NCI-H1694 (cell line): ENCODE data around the gene GATA2.
A peak's percentile ranks its signal among the peaks of the same experiment; 100 is the strongest.

ENCODE experiments used
- DNase-seq: peaks from one replicate; lab custom pipeline; 2025; lab: John Stamatoyannopoulos, UW

GATA2 gene

DNA sequence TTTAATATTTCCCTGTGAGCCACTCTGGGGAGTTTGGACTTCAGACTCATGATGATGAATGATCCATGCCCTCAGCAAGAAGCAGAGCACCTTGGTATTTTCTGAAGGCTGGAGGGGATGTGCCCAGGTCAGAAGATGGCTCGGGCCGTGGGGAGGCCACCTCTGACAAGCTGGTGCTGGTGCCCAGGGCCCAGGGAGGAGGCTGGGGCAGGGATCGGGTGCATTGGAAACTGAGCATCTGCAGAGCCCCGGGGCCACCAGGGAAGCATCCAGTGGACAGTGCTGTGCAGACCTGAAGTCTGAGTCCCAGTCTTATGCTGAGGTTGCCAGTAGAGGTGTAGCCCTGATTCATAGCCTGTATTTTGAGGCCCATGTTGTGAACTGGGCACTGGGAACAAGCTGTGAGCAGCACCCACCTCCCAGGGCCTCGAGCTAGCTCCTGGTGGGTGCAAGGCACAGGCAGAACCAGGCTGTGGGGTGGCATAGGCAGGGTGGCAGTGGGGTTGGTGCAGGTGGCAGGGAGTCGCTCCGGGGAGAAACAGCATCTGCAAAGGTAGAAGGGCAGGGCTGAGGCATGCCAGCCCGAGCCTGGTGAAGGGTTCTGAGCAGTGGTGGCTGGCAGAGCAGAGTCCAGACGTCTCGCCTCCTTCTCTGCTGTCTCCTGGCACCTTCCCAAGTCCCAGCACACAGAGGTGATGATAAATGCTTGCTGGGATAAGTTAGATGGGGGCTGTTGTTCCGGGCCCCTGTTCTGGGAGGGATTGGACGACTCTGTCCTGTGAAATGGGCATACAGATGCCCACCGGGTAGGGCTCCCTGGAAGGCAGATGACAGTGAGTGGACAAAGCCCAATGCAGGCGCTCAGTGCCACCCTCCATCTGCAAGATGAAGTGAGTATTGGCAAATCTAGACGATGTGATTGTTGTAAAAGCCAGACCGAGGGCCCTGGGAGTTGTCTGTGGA, 36.9 kb downstream of the GATA2 start:
- DNase-seq, result no peak

DNA sequence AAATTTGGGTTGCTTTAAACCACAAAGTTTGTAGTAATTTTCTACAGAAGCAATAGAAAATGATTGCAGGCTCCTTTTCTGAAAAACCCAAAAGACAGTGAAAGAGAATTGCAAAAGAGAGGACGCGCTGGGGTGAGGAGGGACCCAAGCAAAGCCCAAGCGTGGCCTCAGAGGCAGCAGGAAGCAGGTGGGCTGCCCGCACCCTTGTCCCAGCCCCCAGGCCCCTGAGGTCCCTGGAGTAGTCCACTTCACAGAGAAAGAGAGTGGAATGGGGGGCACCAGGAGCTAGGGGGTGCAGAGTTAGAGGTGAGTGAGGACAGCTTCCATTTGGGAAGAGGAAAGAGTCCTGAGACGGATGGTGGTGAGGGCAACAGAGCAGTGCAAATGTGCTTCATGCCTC, 37.9 kb downstream of the GATA2 start:
- DNase-seq, result no peak

DNA sequence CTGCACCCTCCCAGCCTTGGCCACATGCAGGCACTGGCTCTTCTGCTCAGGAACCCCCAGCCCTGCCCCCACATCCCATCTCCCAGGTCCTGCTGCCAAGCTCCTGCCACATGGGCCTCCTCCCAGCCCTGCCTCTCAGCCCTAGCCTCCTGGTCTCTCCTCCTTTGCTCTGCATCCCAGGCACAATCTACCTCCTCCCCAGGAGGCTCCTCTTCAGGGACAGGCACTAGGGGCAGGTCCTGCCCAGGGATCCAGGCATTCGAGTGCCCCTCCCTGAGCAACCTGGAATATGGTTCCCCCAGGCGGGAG, 38.7 kb downstream of the GATA2 start:
- DNase-seq, result no peak

DNA sequence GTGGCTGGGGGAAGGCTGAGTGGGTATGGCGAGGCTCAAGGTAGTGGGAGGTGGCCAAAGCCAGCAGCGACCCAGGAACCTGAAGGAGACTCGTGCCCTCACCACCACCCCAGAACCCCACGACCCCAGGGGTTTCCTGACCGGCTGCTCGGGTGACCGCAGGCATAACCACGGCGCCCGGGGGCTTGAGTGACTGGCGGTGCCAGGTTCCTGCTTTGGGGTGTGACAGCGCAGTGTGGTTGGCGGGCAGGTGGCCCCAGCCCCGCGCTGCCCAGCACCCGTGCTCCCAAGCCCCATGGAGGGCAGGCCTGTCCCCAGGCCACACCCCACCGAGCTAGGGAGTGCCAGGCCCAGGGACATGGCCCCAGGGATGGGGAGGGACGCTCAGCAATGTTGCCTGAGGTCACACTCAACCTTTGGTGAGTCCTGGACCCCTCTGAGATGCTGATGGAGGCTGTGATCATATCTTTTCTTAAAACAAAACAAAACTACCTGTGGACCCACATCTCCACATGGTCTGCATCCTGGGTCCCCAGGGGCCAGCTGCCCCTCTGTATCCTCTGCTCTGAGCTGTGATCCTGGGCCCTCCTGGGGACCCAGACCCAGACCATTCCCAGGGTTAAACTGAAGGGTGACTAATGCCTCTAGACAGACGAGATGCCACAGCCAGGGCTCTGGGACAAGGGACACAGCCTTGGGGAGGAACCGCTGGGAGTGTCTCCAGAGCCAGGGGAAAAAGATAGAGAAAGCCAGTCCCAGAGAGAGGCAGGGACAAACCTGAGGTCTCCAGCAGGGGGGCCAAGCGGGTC, 39.3 kb downstream of the GATA2 start:
- no peak for DNase-seq

DNA sequence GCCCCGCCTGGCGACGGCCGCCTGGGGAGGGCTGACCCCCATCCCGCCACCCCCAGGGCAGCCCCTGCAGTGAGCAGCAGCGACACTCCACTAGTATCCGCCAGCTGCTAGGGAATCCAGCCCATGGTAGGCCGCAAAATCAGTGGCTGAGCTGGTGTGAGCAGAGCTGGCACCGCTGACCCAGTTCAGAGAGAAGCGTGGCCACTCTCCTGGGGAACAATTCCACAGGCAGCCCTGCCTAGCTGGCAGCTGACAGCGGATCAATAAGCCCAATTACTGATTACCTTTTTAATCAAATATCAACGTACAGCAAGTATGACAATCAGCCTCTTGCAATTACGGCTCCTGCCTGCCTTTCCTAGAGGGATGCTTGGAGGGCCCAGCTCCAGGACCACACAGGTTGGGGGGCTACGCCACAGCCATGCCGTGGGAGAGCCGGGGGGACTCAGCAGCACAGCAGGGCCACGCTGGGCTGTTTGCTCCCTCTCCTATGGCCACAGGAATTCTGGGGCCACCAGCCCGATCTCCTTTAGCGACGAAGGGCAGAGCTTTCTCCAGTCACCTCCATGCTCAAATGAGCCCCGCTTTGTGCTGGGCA, 40.2 kb downstream of the GATA2 start:
- no peak for DNase-seq

DNA sequence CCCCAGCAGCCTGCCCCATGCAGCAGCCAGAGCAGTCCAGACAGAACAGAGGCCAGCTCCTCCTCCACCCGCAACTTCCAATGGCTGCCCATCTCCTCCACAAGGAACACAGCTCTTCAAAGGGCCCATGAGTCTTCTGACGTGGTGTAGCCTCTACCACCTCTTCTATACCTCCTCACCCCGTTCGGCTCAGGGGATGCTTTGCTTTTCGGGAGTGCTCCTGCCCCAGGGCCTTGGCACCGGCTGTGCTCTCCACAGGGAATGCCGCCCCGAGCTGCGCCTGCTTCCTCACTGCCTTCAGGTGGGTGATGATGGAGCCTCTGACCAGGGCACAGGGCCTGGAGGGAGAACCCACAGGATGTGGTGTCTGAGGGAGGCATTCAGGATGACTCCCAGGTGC, 40.9 kb downstream of the GATA2 start:
- DNase-seq, result no peak

DNA sequence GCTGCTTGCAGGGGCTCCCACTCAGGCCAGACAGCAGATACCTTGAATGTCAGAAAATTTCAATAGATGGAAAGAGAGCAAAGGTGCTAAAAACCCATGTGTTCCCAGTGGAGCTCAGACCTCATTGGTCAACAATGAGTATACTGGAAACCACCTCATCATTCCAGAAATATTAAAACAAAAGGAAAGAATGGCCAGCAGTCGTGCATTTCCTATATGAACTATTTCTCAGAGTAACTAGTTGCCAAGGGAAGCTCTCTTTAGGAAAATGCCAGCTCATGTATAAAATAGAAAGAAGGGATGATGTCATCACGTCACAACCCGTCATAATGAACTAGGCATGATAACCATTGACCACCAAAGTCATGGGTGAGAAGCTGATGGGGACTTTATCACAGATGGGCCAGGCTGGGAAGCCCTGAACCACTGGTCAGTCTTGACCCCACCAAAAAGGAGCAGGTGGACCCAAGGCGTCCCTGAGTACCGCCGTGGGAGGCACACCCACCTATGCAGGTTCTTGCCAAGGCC, 43.8 kb downstream of the GATA2 start:
- DNase-seq, result no peak

DNA sequence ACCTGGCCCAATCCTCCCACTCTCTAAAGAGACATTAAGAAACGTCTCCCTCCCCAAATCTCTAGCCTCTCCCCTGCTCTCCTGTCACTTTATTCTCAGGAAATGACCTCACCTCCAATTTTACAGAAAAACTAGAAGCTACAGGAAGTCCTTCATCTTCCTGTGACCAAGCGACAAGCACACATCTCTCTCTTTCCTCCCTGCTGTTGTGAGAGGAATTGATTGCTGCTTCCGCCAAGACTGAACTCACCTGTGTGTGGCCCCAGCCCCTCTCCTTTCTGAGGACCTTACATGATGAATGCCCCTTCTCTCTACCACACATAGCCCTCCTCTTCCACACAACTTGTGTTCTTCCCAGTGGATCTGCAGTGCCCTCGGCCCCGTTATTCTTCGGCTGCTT, 44.5 kb downstream of the GATA2 start:
- no peak for DNase-seq

DNA sequence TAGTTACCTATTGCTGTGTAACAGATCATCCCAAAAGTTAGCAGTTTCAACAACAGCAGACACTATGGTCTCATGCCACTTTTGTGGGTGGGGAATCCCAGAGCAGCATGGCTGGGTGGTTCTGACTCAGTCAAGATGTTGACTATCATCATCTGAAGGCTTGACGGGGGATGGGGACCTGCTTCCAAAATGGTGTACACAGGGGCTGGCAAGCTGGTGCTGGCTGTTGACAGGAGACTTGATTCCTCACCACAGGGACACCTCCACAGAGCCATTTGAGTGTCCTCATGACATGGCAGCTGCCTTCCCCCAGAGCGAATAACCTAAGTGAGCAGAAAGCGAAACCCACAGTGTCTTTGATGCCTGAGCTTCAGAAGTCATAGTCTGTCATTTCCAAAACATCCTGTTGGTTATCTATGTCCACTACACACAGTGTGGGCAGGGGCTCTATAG, 45.4 kb downstream of the GATA2 start:
- DNase-seq, result no peak

DNA sequence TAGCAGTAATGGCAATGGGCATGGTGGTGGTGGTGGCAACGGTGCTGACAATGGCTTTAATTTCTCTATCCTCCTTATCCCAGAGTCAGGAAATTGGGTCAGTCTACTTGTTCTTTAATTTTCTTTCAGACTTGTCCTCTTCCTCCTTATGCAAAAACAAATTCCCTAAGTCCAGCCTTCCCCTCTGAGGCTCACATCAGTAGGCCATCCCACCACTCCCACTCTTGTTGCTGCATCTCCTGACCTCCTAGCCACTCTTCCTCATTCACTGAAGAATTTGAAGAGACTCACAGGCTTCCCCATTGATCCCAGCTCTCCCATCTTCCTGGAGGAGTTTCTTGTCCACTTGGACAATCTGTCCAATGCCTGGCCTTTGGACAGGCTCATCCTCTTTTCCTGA, 46.2 kb downstream of the GATA2 start:
- no peak for DNase-seq

DNA sequence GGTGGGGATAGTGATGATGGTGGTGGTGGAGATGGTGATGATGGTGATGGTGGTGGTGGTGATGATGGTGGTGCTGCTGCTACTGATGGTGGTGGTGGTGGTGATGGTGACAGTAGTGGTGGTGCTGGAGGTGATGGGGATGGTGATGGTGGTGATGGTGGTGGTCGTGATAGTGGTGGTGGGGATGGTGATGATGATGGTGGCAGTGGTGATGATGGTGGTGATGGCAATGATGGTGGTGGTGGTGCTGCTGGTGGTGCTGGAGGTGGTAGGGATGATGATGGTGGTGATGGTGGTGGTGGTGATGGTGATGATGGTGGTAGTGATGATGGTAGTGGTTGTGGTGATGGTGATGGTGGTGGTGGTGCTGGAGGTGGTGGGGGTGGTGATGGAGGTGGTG, 47.6 kb downstream of the GATA2 start:
- no peak for DNase-seq

DNA sequence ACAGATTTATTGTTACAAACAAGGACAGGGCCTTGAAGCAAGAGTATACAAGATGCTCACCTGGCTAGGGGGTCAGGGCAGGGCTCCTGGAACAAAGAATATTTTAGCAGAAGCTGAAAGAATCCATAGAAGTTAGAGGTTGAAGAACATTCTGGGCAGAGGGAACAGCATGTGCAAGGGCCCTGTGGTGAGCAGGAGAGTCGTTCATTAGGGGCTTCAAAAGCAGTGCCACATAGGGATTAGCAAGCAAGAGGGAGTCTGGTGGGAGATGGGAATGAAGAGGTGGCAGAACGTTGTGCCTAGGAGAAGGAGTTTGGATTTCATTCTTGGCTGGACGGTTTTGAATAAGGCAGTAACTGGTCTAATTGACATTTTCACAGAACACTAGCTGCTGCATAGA, 49.2 kb downstream of the GATA2 start:
- DNase-seq, result no peak

DNA sequence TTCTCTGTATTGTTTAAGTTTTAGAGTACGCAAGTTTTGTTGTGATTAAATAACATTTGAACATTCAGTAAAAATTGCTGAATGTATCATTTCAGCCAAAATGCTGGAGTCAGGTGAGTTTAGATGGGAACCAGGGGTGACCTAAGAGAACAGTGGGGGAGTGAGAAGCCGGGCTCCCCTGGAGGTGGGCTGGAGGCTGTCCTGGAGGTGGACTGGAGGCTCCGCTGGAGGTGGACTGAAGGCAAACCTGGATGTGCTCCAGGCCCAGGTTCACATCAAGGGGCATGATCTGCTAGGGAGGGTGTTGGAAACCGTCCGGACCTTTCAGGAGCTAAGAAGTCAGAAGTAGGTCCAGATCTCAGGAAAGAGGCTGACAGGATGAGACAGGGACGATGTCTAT, 50.1 kb downstream of the GATA2 start:
- DNase-seq, result no peak

DNA sequence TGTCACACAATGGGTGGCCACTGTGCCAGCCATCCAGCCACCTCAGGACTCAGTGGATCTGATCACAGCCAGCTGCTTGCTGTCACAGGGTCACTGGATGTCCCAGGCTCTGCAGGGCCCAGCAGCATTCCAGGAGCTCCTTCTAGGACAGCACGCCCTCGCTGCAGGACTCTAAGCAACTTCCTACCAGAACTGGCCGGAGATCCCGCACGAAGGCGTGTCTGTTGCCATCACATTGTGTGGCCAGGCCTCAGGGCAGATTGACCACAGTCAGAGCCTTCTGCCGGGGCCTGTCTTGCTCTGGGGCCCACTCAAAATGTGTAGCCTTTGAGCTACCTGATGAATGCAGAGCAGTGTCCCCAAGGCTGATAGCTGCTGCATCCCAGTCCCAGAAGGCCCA, 50.9 kb downstream of the GATA2 start:
- no peak for DNase-seq

DNA sequence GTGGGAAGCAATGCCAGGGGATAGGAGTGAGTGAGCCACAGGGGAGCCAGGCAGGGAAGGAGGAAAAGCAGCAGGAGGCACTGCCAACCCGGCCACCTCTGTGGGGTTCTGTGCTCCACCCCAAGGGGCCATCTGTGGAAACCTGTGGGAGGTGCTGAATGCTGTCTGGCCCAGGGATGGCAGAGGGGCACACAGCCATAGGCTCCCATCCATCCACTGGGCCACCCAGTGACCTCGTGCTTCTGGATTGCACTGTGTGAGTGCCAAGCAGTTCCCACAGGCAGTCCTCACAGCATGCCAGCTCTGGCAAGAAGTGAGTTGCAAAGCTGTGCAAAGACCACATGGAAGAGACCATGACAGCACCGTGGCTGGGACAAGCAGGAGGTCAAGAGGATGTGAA, 53.8 kb downstream of the GATA2 start:
- no peak for DNase-seq

DNA sequence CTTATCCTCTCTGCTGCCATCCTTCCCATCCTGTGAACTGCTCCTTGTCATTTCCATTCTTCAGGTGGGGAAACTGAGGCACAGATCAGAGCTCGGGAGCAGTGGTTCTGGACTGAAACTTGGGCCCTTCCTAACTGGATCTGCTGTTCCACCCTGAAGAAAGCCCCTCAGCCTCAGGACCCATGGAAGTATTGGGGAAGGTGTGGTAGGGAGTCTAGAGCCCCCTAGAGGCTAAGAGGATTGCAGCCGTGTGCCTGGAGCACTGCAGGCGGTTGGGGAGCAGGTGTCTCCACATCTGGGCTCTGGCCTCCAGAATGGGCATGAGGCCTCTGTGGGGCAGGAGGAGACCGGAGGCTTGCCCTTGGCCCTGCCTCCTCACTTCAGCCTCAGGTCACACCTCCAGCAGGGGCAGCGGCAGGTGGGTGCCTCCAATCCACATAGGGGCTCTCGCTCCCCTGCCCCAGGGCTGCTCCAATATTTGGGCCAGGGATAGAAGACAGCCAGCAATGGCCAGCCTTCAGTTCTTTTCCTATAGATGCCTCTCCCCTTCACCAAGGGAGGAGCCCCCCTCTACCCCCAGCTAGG, 54.4 kb downstream of the GATA2 start:
- peak; percentile 17 for DNase-seq

DNA sequence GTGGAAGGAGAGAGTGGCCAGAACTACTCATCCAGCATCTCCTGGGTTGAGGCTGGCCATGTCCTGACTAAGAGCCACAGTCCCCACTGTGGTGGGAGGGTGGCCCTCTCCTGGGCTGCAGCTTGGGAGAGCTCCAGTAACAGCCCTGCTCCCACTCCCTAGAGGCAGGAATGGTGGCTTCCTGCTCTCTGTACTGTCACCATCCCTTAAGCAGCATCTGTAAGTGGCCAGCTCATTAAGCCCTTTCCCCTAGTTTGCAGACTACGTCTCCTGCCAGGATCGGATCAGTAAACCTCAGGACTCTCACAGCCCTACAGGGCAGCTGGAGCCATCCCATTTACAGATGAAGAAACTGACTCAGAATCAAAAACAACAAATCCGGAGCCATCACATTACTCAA, 56.8 kb downstream of the GATA2 start:
- DNase-seq, result no peak

DNA sequence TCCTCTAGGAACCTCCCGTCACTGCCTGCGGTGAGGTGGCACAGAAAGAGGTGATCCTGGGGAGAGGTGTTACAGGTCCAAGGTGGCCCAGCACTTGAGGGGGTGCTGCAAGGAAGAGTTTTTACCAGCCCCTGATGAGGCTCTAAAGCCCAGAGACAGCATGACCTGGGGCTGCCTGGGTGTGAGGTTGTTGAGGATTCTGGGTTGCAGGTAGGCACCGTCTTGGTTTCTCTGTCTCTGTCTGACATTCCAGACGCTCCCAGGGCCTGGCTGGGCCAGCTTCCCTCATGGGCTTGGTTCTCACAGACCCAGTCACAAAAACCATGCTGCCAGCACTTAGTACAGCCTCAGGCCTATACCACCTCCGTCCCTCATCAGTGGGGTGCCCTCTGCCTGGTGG, 57.4 kb downstream of the GATA2 start:
- DNase-seq, result no peak

DNA sequence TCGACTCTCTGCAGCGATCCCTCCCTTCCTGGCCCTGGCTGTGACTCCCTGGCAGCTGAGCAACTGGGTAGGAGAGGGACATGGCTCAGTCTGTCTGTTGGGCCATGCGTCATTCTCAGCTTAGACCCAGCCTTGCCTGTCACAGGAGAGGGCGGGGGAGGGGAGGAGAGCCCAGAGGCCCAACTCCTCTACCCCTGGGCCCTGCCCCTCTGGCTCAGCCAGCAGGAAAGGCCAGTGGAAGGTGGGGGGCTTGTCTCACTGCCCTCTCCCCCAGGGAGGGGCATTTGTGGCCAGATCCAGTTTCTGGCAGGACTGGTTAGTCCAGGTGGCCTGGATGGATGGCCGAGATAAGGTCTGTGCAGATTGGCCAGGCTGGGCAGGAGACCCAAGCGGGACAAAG, 57.9 kb downstream of the GATA2 start:
- DNase-seq, result no peak

DNA sequence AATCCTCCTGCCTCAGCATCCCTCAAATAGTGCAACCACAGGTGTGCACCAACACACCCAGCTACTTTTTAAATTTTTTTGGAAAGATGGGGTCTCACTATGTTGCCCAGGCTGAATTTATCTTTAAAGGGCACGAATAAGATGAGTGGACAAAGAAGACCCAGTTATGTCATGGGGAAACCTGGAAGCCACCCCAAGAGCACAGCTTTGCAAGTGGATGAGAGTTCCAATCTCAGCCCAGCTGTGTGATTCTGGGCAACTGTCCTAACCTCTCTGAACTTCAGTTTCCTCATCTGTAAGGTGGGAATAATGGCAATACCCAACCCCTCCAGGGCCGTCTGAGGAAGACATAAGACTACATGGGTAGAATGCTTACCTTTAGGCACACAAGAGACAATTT, 58.5 kb downstream of the GATA2 start:
- no peak for DNase-seq

DNA sequence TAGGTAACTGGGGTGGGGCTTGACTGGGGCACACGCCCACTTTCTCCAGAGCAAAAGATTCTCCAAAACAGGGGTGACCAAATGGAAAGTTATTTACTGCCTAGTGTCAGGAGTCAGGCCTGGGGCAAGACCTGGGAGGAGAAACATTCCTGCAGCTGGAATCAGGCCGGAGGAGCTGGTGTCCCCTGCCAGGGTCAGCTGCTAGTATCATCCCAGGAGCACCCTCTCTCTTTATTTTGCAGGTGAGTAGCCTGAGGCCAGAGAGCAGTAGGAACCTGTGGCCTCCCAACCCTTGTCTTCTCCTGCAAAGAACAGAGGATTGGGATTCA, 59.2 kb downstream of the GATA2 start:
- DNase-seq, result no peak
